Activated effector memory CD4-positive, alpha-beta T cell treated with Interleukin-2 at 50 U/mL for 16 hours (primary cell): ENCODE results near the gene MBD3L4.
"Not testable (repeated sequence)": the region's sequence is repeated elsewhere in the genome, so short reads cannot be mapped to it uniquely, and the experiment has no call there.

Source experiments
- DNase-seq: peaks from one replicate; pipeline ENCODE4 v3.0.0-alpha.2; 2020

The MBD3L4 gene

GRCh38 chr19:7040079-7040478 lies at the start of gene MBD3L4:
Gene MBD3L4 (minus strand): TSS chr19:7040179. CDS start chr19:7040144, 35 bp downstream.
- not testable (repeated sequence) for DNase-seq

DNA sequence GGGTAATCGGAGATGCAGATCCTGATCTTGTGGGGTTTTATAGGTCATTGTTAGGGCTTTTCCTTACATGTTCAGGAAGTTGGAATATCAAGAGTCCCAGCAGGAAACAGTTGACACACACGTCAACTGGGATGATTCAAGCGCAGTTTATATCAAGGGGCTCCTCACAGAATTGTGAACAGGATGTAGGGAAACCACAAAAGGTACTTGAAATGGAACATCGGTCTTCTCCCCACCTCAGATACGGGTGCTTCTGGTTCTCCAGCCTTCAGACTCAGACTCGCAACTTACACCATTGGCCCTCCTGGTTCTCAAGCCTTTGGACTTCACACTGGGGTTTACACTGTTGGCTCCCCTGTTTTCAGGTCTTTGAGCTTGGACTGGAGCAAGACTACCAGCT lies 49.0 kb upstream of the MBD3L4 start:
- DNase-seq = no peak

DNA sequence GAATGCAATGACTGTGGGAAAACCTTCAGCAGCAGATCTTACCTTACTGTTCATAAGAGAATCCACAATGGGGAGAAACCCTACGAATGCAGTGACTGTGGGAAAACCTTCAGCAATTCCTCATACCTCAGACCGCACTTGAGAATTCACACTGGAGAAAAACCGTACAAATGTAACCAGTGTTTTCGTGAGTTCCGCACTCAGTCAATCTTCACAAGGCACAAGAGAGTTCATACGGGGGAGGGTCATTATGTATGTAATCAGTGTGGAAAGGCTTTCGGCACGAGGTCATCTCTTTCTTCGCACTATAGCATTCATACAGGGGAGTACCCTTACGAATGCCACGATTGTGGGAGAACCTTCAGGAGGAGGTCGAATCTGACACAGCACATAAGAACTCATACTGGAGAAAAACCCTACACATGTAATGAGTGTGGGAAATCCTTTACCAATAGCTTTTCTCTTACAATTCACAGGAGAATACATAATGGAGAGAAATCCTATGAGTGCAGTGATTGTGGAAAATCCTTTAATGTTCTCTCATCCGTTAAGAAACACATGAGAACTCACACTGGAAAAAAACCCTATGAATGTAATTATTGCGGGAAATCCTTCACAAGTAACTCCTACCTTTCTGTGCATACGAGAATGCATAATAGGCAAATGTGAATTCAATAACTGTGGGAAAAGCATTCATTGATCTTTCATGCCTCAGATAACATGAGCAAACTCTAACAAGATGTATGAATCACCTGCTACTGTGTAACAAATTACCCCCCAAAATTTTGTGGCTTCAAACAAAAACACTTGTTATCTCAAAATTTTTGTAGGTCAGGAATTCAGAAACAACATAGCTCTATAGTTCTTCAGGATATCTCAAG lies 43.3 kb upstream of the MBD3L4 start:
- DNase-seq = no peak

- DNase-seq = no peak
Observed at GRCh38 chr19:7078008-7078407, 38.0 kb upstream of the MBD3L4 start.

GRCh38 chr19:7076151-7076550 lies 36.2 kb upstream of the MBD3L4 start:
- no peak for DNase-seq

DNA sequence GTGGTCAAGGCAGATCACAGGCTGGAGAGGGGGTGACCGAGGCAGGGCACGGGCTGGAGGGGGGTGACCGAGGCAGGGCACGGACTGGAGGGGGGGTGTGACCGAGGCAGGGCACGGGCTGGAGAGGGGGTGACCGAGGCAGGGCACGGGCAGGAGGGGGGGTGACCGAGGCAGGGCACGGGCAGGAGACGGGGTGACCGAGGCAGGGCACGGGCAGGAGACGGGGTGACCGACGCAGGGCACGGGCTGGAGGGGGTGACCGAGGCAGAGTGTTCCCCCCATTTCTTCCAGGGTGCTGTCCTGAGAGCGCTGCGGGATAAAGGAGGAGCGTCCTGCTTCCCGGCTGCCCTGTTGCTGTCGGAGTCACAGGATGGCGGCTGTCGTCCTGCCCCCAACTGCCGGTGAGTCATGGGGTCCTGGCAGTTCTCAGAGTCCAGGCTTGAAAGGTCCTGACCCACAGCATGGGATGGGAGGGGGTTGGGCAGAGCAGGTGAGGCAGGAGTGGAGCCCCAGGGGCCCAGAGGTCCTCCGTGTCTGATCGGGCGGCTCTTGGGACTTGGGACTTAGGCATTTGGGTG lies 34.8 kb upstream of the MBD3L4 start:
- no peak for DNase-seq

GRCh38 chr19:7072541-7072940 lies 32.6 kb upstream of the MBD3L4 start:
- no peak for DNase-seq

DNA sequence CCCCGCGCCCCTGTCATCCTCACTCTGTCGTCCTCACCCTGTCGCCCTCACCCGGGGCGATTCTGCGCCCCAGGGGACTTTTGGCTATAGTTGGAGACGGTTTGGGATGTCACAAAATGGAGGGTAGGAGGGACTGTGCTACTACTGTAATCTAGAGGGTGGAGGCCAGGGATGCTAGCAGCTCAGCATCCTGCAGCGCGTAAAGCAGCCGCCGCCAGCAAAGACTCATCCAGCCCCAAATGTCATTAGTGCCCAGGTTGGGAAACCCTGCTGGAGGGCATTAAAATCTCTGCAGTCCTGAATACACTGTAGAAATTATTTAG lies 29.9 kb upstream of the MBD3L4 start:
- DNase-seq = no peak

DNA sequence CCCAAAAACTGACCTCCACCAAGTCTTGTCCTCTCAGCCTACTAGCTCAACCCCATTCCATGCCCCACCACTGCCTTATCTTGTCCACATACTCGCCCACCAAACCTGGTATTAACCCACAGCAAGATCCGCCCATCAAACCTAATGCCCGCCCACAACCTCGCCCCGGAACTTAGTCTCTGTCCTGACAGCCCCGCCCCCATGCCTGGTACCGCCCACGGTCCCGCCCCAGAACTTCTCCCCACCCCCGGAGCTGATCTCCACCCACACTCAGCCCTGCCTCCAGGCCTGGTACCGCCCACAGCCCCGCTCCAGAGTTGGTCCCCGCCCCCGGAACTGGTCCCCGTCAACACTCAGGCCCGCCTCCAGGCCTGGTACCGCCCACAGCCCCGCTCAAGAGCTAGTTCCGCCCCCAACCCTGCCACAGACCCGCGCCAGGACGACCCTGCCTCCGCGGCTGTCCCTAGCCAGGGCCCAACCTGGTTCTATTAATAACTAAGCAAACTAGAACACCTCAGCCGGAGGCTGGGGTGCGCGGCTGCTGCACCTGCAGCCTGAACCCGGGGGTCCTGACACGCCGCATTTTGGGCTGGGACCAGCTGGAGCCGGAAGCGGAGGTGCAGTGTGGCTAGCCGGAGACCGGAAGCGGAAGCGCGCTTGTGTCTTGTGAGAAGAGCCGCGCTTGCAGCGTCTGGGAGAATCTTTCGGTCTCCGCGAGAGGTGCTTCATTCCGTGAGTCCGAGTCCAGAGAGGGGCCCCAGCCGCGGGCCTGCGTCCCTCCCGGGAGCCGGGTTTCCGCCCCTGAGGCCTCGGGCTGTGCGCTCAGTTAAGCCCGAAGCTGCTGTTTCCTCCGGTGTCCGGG lies 29.3 kb upstream of the MBD3L4 start, which contains the start of gene ZNF557:
TSS of gene ZNF557 (plus strand) at position 662 of the 862 bp plus-strand sequence. CDS start 5,372 bp downstream, outside the sequence.
- DNase-seq = peak; percentile 97

DNA sequence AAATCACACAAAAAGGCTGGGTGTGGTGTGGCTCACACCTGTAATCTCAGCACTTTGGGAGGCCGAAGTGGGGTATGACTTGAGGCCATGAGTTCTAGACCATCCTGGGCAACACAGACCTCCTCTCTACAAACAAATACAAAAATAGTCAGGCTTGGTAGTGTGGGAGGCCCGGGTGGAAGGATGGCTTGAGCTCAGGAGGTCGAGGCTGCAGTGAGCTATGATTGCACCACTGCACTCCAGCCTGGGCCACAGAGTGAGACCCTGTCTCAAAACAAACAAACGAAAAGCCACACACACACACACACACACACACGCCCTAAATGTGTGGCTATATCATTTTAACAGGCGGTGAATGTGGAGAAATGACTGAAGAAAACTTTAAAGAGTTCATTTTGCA lies 28.6 kb upstream of the MBD3L4 start:
- DNase-seq = no peak

DNA sequence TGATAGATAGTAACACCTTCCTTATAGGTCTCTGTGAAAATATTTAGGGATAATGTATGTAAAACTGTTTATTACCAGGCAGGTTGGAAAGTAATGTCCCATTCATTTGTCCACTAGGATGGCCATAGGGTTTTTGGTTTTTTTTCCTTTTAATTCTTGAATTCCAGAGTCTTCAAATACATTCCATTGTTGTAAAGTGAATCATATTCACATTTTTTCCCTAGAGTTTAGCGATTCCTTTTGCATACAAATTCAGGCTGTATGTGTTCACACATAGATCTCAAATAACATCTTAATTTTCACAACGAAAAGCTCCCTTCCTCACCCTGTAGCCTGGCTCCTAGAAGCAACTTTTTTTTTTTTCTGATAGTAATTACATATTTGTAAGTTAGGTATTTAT lies 27.7 kb upstream of the MBD3L4 start:
- no peak for DNase-seq

DNA sequence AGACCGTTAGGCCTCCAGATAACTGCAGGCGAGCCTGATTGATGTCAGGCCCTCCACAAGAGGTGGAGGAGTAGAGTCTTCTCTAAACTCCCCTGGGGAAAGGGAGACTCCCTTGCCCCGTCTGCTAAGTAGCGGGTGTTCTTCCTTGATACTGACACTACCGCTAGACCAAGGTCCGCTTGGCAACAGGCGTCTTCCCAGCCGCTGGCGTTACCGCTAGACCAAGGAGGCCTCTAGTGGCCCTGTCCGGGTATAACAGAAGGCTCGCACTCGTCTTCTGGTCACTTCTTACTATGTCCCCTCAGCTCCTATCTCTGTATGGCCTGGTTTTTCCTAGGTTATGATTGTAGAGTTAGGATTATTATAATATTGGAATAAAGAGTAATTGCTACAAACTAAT lies 27.1 kb upstream of the MBD3L4 start:
- not testable (repeated sequence) for DNase-seq

DNA sequence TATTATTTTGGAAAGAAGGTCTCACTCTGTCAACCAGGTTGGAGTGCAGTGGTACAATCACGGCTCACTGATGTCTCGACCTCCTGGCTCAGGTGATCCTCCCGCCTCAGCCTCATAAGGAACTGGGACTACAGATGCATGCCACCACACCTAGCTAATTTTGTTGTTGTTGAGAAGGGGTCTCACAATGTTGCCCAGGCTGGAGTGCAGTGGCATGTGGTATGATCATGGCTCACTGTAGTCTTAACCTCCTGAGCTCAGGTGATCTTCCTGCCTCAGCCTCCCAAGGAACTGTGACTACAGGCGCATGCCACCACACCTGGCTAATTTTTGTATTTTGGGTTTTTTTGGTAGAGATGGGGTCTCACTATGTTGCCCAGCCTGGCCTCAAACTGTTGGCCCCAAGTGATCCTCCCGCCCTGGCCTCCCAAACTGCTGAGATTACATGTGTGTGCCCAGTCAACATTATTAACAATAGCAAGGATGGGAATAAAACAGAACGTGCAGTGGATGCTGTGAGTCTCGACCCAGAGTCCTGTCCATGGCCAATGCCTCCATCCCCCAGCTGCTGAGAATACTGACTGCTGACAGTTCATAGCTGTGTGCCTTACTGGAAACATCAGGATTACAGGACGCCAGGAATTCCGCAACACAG lies 23.9 kb upstream of the MBD3L4 start:
- no peak for DNase-seq

GRCh38 chr19:7063339-7063738 lies 23.4 kb upstream of the MBD3L4 start:
- DNase-seq = no peak

DNA sequence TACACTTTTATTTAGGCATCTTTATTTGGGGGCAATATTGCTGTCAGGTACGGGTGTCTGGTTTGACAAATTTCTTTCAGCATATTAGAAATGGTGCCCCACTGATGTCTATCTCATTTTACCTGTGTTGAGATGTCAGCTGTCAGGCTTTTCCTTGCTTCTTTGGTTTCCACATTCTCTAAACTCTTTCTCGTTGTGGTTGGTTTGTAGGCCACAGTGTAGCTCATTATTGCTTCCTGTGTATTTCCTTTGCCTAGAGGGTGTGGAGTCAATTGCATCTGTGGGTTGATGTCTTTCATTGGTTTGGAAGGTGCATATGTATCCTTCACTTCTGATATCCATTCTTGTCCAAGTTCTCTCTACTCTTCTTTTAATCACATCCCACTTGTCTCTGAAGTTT lies 20.0 kb upstream of the MBD3L4 start:
- not testable (repeated sequence) for DNase-seq

DNA sequence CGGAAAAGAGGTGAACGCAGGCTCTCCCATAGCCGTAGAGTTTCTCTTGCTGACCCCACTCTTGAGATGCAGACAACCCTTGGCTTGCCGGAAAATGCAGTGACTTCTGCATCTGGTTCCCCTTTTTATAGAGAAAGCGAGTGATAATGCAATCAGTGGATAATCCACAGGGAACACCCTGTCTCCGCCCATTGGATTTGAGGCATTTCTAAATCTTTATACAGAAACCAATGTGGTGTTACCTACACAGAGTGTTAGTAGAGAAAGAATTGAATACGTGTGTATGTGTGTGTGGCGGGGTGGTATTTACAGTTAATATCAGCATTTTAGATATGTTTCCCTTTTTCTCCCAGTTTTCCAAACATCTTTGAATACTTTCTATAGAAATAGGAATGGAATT lies 18.6 kb upstream of the MBD3L4 start, which contains the start of gene MBD3L3:
TSS of gene MBD3L3 (minus strand) at position 101 of the 400 bp plus-strand sequence. CDS start at position 30, 71 bp downstream.
- DNase-seq = not testable (repeated sequence)

DNA sequence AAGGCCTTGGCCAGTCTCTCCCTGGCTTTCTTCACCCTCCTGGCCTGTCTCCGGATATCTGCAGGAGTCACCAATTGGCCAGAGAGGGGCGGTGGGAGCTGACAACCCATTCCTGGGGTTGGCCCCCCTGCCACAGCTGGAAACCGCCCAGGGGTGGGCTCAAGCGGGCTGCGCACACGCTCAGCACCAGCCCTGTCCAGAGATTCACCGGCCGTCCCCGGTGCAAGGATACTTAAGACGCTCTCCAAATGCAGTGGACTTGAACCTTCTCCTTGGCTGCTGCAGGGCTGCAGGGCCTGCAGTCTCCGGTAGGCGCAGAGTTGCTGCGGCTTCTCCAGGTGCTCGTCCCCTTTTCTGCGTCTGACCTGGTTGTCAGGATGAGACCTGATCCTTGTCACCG lies 16.4 kb upstream of the MBD3L4 start:
- not testable (repeated sequence) for DNase-seq

- not testable (repeated sequence) for DNase-seq
Observed at GRCh38 chr19:7055679-7056078, 15.7 kb upstream of the MBD3L4 start.

GRCh38 chr19:7054635-7055368 lies 14.8 kb upstream of the MBD3L4 start:
- not testable (repeated sequence) for DNase-seq

DNA sequence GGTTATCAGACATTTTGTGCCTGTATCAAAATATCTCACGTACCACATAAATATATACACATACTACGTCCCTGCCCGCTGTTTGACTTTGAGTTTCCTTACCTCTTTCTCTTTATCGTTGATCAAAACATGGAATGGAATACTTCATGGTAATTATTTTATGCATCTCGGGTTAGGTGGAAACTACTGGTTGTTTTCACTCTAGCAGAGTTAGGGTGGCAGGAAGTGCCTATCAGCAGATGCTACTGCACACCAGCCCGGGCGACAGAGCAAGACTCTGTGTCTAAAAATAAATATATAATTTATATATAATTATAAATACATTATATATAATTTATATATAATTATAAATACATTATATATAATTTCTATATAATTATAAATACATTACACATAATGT lies 12.9 kb upstream of the MBD3L4 start:
- DNase-seq = not testable (repeated sequence)

GRCh38 chr19:7051421-7051820 lies 11.4 kb upstream of the MBD3L4 start:
- not testable (repeated sequence) for DNase-seq

DNA sequence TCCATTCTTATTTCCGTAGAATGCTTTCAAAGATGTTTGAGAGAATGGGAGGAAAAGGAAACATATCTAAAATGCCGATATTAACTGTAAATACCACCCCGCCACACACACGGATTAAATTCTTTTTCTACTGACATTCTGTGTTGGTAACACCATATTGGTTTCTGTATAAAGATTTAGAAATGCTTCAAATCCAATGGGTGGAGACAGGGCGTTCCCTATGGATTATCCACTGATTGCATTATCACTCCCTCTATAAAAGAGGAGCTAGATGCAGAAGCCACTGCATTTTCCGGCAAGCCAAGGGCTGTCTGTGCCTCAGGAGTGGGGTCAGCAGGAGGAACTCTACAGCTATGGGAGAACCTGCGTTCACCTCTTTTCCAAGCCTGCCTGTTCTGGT lies 9.0 kb upstream of the MBD3L4 start, which contains the start of gene MBD3L2:
TSS of gene MBD3L2 (plus strand) at position 301 of the 400 bp plus-strand sequence. CDS start at position 354, 53 bp downstream.
- not testable (repeated sequence) for DNase-seq
